ENCODE results near the gene LYRM7.
"Not testable (repeated sequence)": the region's sequence is repeated elsewhere in the genome, so short reads cannot be mapped to it uniquely, and the experiment has no call there.

Gene LYRM7

DNA sequence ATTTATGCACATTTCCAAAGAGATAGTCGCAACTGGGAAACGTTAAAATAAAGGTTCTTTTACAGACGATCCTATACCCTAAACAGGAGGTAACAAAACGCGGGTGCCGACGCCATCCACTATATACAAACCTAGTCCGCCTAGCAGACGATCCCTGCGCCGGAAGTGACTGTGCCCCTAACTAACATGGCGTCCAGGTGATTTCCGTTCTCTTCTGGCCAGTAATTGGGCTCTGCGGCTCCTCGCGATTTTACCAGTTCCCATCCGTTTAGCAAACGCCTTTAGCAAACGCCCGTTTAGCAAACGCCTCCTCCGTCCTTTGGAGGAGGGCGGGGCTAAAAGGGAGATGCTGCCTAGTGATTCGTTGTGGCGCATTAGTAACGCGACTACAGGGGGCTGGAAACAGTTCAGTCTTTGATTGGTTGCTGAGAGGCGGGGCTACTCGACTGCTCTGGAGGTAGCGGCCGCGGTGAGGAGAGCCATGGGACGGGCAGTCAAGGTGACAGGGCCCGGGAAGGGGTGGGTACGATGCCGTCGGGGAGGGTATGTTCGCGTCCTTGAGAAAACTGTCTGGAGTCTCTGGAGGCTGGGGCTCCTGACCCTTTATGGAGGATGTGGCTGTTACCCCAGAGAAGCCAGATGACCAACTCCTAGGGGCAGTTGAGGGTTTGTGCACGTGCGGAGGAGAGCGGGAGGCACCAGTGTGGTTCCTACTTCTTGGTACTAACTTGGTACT, at the start of gene LYRM7:
LYRM7 (plus strand) TSS at position 405 of the 736 bp plus-strand sequence; CDS start at position 482, 77 bp downstream.
- DNase-seq: peak; percentile 99

DNA sequence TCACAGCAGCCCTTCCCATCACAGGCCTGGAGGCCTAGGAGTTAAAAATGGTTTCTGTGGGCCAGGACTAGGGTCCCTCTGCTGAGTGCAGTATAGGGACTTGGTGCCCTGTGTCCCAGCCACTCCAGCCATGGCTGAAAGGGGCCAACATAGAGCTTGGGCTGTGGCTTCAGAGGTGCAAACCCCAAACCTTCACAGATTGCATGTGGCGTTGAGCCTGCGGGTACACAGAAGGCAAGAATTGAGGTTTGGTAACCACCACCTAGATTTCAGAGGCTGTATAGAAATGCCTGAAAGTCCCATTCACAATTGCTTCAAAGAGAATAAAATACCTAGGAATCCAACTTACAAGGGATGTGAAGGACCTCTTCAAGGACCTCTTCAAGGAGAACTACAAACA, 43.5 kb upstream of the LYRM7 start:
- DNase-seq: not testable (repeated sequence)

DNA sequence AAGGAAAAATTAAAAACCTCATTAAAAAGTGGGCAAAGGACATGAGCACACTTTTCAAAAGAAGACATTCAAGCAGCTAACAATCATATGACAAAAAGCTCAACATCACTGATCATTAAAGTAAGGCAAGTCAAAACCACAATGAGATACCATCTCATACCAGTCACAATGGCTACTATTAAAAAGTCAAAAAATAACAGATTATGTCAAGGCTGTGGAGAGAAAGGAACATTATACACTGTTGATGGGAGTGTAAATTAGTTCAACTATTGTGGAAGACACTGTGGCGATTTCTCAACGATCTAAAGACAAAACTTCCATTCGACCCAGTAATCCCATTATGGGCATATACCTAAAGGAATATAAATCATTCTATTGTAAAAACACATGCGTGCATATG, 41.4 kb upstream of the LYRM7 start:
- DNase-seq: no peak

DNA sequence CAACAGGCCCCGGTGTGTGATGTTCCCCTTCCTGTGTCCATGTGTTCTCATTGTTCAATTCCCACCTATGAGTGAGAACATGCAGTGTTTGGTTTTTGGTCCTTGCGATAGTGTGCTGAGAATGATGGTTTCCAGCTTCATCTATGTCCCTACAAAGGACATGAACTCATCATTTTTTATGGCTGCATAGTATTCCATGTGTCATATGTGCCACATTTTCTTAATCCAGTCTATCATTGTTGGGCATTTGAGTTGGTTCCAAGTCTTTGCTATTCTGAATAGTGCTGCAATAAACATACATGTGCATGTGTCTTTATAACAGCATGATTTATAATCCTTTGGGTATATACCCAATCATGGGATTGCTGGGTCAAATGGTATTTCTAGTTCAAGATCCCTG, 37.7 kb upstream of the LYRM7 start:
- not testable (repeated sequence) for DNase-seq

DNA sequence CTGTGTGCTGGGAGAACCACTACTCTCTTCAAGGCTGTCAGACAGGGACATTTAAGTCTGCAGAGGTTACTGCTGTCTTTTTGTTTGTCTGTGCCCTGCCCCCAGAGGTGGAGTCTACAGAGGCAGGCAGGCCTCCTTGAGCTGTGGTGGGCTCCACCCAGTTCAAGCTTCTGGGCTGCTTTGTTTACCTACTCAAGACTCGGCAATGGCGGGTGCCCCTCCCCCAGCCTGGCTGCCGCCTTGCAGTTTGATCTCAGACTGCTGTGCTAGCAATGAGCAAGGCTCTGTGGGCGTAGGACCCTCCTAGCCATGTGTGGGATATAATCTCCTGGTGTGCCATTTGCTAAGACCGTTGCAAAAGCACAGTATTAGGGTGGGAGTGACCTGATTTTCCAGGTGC, 32.3 kb upstream of the LYRM7 start:
- peak in 1 of 2 donors; percentile 8 for DNase-seq

DNA sequence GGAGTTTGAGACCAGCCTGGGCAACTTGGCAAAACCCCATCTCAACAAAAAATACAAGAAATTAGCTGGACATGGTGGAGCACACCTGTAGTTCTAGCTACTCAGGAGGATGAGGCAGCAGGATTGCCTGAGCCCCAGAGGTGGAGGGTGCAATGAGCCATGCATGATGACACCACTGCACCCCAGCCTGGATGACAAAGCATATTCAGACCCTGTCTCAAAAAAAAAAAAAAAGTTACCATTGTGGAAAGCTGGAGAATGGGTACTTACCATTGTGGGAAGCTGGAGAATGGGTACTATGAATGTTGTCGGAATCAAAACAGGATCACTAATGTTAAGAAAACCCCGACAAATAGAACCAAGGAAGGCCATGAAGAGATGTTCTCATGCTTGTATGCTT, 31.4 kb upstream of the LYRM7 start:
- no peak for DNase-seq

DNA sequence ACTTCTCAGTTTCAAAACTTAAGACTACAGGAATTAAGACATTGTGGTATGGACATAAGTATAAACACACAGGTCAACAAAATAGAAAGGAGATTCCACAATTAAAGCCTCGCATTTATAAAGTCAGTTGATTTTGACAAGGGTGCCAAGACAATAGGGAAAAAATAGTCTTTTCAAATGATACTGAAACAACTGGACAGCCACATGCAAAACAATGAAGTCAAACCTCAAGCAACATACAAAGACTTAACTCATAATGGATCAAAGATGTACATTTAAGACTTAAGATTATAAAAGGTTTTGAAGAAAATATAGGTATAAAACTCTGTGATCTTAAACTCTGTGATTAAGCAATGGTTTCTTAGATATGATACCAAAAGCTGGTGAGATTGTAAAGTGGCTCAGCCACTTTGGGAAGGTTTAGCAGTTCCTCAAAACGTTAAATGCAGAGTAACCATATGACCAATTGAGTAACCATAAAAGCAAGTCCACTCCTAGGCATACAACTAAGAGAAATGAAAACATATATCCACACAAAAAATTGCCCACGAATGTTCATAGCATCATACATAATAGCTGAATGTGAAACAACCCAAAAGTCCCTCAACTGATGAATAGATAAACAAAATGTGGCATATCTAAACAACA, 27.6 kb upstream of the LYRM7 start:
- no peak for DNase-seq

DNA sequence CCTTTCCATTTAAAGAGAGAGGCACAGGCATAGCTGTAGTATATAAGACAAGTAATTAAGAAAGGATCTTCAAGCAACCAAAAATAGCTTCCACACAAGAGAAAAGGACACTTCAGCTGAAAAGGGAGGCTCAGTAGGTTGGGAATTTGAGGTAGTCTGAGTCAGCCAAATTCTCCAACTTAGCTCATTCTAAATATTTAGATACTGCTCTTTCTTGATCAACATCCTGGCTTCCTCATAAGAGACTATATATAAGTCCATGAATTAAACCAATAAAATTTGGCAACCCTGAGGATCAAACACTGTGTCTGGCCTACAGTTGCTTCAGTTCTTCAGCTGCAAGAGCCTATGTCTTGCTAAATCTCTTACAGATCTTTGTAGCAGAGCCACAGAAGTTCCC, 23.5 kb upstream of the LYRM7 start:
- no peak for DNase-seq

DNA sequence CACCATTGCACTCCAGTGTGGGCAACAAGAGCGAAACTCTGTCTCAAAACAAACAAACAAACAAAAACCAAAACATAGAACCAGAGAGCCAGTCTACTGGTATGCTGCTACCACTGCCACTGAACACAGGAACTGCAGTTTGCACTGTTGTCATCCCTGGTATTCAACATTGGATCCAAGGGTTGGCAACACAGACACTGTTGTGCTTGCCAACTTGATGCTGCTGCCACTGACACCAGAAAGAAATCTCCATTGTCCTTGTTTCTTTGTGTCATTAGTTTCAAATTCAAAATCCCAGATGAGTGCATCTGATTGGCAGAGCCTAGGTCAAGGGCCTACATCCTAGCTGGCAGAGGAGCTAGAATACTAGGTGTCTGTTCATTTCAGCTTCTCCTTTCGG, 21.9 kb upstream of the LYRM7 start:
- no peak for DNase-seq

DNA sequence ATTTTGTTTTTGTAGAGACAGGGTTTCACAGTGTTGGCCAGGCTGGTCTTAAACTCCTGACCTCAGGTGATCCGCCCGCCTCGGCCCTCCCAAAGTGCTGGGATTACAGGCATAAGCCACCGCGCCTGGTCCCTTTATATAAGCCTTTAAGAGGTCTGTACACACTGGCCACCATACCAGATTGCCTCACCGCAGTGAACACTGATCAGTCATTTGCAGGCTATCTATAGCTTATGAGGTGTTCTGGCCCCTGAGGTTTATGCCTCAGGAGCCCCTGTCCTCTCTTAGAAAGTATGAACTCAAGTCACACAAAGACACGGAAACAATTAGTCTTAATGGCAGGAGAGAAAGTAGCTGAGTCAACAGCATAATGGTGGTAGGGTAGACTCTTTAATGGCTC, 20.3 kb upstream of the LYRM7 start:
- no peak for DNase-seq

DNA sequence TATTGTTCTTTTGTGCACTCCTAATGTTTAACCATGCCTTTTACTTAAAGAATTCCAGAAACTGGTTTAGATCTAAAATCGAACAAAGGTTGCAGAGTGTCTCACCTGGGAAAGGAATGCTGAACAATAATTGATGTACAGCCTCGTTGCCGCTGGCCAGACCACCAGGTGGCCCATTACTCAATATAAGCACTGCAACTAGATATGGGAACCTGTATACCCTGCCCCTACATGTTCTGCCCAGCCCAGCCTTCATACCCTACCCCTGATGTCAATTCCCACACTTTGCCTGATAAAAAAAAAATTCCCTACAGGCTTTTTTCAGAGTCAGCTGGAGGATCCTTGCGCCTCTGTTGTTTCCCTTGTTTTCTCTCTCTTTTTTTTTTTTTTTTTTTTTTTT, 19.5 kb upstream of the LYRM7 start:
- DNase-seq: no peak

DNA sequence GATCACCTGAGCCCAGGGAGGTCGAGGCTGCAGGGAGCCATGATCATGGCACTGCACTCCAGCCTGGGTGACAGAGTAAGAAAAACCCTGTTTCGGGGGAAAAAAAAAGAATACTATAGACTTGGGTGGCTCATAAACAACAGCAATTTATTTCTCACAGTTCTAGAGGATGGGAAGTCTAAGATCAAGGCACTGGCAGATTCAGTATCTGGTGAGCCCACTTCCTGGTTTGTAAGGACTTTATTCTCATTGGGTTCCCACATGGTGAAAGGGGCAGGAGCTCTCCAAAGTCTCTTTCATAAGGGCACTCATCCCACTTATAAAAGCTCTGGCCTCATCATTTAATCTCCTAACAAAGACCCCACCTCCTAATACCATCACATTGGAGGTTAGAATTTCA, 14.4 kb upstream of the LYRM7 start:
- no peak for DNase-seq

DNA sequence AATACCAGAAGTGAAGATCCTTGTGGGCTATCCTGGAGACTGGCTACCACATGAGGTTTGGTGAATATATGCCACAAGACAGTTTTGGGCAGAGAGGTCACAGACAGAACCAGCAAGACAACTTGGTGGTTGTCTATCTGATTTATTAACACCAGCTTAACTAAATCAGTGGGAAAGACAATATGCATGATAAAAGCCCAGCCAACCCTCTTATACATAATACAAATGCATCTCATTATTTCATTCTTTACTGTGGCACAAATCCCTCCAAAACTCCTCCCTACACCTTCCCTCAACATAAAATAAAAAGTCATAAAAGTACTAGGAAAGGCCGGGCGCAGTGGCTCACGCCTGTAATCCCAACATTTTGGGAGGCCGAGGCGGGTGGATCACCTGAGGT, 13.8 kb upstream of the LYRM7 start:
- DNase-seq: no peak

DNA sequence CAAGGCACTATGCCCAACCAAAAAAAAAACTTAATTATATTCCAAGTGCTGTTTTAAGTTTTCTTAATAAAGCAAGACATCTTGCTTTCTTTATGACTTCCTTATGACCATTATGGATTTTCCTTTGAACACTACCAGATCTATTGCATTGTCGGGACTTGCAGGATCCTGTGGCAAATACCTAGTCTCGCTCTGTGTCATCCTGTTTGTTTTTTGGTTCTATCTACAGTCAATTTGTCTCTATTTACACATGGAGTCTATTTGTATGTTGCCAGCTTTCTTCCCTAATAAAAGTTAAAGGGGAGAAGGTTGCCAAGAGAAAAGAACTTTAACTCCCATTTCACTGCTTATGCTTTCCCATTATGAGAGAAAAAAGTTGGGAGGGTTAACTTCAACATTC, 10.6 kb upstream of the LYRM7 start:
- DNase-seq: no peak

DNA sequence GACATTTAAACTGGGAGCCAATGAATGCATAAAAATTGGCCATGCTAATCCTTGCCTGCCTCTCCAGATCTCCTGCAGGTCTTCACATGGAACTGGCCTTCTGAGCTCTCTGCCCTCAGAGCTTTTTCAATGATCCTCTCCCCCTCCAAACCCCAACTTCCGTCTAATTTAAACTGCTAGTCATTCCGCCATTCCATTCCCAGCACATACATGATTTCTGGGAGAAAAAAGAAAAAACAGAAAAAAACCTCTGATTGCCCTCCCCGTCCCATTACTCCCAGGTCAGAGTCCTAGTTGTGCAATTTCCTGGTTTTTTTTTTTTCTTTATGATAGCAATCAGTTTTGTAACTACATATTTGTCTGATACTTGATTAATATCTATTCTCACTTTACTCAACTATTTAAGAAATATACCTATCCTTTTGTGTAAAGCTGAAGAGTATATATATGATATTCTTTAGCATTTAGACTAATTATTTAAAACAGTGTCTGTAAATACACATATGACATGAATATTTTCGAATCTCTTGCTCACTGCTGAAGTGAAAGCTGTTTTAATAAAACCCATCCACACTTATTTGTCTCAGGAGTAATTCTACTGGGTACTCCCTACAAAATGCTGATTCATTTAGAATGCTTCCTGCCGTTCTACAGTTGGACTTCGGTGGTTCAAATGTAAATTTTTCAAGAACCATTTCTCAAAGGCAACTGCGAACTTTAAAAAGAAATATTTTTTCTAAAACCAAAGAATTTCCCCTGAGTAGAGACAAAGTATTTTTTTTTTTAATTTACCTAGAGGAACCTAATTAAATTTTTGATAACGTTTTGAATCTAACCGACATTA, 7.2 kb upstream of the LYRM7 start:
- peak in 1 of 2 donors; percentile 20 for DNase-seq

DNA sequence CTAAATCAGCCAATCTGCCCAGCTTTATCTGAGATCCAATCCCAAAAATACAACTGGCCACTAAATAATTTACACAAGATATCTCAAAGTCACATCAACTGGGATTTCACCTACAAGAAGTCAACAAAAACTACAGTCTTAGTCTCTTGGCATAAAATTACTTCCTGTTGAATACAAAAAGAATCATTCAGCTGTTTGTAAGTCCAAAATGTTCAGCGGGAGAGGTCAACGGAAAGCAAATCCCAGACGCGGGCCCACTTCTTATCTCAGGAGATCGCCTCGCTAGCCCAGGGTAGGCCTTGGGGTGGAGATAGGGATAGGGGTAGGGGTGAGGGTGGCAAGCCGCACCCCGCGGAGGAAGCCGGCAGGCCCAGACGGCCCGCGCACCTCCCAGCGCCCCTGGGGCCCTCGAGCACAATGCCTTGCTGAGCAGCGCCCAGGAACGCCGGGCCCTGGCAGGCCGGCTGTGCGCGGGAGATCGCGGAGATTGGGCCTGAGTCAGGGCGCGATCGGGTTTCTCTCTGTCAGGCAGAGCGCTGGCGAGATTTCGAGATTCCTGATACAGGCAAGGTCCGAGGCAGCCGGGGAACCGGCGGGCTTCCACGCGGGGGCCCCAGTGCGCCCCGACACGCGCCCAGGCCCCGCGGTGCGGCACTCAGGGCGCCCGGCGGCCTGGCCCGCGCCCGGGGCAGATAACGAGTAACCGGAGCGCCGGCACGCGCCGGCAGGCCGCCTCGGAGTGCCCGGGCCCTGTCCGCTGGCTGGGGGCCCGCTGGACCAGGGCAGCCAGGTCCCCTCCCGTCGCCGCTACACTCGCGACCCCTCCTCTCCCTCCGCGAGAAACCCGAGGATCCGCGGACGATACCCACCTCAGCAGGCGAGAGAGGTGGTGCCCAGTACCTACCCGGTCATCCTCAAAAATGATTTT, 6.3 kb upstream of the LYRM7 start:
- DNase-seq: peak; percentile 73 to 76

DNA sequence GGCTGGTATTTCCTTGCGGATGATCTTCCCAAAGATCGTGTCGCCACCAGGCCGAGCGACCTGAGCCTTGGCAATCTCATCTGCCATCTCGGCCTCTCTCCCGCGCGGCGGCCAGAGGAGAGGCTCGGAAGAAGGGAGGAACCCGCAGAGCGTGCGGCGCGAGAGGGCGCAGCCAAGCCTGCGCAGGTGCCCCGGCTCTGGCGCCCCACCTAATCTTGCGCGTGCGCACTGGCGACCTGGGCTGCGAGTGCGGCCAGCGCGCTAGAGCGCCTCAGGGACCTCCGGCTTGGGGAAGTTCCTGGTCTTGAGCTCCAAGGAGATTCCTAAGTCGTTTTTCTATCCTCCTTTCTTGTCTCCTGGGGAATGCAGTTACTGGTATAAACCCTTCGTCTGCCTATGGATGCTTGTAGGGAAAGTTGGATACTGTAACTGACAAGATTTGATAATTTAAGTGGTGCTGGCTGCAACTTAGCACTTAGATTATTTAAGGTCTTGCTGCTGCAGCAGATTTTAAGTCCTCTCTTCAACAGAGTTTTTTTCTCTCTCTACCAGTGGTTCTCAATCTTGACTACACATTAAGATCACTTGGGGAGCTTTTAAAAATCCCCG, 5.5 kb upstream of the LYRM7 start, which contains the start of gene HINT1:
HINT1 (minus strand) TSS at position 138 of the 609 bp plus-strand sequence; CDS start at position 87, 51 bp downstream.
- peak; percentile 91 for DNase-seq

DNA sequence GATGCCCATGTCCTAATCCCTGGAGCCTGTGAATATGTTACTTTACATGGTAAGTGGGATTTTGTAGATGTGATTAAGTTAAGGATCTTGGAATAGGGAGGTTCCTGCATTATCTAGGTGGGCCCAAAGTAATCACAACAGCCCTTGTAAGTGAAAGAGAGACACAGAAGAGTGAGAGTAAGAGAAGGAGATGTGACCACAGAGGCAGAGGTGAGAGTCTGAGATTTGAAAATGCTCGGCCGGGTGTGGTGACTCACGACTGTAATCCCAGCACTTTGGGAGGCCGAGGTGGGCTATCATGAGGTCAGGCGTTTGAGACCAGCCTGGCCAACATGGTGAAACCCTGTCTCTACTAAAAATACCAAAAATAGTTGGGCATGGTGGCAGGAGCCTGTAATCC, 3.1 kb upstream of the LYRM7 start:
- DNase-seq: no peak

DNA sequence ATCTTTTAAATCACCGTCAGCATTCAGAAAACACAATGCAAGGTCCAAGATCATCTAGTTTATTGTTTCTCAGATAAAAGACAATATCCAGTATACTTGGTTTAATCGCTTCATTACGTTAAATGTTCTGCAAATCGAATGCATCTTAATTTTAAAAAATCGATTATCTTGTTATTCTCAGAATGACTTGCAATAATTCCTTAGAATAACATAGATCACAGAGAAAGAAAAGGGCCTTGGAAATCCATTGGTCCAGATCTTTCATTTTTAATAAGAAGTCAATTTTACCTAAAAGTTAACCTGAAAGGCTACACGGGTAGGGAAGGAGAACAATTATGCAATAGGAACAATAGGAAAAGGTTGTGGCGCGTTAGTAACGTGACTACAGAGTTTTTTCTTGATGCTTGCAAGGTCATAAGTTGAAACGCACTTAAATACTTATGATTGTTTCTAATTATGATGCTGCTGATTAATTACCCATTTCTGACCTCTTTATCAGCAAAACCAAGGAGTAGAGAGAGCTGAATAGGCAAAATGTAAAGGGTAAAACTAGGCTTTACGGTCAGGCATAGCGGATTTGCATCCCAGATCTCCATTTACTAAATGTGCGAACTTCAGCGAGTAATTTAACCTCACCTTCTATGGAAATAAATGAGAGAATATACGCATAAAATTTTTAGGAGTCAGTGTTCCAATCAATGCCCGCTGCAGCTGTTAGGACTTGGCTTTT, 769 bp upstream of the LYRM7 start:
- no peak for DNase-seq

DNA sequence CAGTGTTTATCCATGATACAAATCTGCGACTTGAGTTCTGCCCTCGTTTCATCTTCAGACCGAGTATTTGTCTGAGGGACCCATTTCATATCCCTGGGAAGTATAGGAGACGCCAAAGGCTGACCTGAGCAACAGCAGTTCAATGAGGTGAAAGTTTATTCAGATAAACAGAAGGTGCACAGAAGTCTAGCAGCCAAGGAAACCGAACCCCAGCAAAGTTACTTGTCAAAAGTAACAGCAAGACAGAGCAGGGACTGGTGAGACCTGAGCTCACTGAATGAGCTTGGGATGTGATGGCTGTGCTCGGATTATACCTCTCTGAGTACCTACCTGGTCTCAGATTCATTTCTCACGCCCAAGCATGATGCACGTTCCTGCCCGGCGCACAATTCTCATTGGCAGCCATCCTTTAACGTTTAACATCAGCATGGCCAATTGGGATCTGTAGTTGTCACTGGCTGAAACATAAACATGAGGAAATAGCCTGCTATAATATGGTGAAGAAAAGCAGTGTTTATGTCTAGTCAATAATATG, 599 bp downstream of the LYRM7 start:
- peak in 1 of 2 donors; percentile 21 for DNase-seq

DNA sequence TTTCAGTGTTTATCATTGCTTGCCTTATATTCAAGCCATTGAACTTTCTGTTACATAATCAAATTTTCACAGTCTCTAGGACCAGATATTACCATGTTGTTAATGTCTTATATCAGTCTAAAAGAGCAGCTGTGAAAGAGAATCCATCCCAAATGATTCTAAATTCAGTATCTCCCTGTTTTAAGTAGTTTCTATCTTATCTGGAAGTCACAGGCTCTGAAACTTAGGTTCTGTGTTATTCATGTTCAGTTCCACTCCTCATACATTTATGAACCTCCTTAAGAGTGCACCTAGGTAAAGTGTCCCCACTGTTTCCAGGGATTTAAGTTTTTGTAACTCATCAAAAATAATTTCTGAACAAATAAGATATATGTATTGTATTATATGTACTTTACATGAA, 9.7 kb downstream of the LYRM7 start:
- no peak for DNase-seq
